ENCODE measurements around the gene PRPH2.
"Not testable (repeated sequence)": the region's sequence is repeated elsewhere in the genome, so short reads cannot be mapped to it uniquely, and the experiment has no call there.

PRPH2 gene

GRCh38 chr6:42748203-42748898, 26.0 kb upstream of the PRPH2 start:
- no peaks in the 10 kb centered on the region for H3K36me3 ChIP-seq (replicated peaks)
- no peak overlapping the region for H3K4me3 ChIP-seq
- in situ Hi-C loops (cut with MboI; ENCODE audit: low sequenced_read_pairs), result loop anchor here (25.0 kb wide), 1 partner anchor 139 kb away; the partner anchor contains the start of gene RPL7L1
- no peak for DNase-seq (ENCODE audit: low spot score in 2 of 2)
- H3K4me1 ChIP-seq, result peaks cover 18% of the 10 kb centered on the region
- H3K9me3 ChIP-seq, result no peaks in the 10 kb centered on the region
- no peaks in the 10 kb centered on the region for H3K27me3 ChIP-seq (ENCODE audit: low read depth)

- H3K4me3 ChIP-seq, result peak overlapping the region; percentile 96
- H3K36me3 ChIP-seq (replicated peaks), result no peaks in the 10 kb centered on the region
- in situ Hi-C loops (cut with MboI; ENCODE audit: low sequenced_read_pairs), result loop anchor here (25.0 kb wide), 1 partner anchor 141 kb away; the partner anchor contains the start of gene RPL7L1
- no peaks in the 10 kb centered on the region for H3K9me3 ChIP-seq
- H3K27me3 ChIP-seq (ENCODE audit: low read depth), result no peaks in the 10 kb centered on the region
- peak; percentile 94 to 95 for DNase-seq (ENCODE audit: low spot score in 2 of 2)
- H3K4me1 ChIP-seq, result peaks cover 18% of the 10 kb centered on the region
Observed at GRCh38 chr6:42746463-42747391, 24.3 kb upstream of the PRPH2 start.

- H3K9me3 ChIP-seq, result no peaks in the 10 kb centered on the region
- H3K4me3 ChIP-seq, result peak within 1 kb of the TSS; percentile 96
- DNase-seq (ENCODE audit: low spot score in 2 of 2), result peak; percentile 96 to 100
- no peaks in the 10 kb centered on the region for H3K36me3 ChIP-seq (replicated peaks)
- no peaks in the 10 kb centered on the region for H3K27me3 ChIP-seq (ENCODE audit: low read depth)
- in situ Hi-C loops (cut with MboI; ENCODE audit: low sequenced_read_pairs), result loop anchor here (25.0 kb wide), 1 partner anchor 141 kb away; the partner anchor contains the start of gene RPL7L1
- peaks cover 18% of the 10 kb centered on the region for H3K4me1 ChIP-seq
Observed at GRCh38 chr6:42745640-42746462, 23.5 kb upstream of the PRPH2 start, which contains the start of gene TBCC. Gene TBCC (minus strand): TSS chr6:42746103. CDS start chr6:42746073, 30 bp downstream.

- Histone ChIP-seq H3K36me3 (replicated peaks) (no peaks in the 10 kb centered on the region), H3K4me1 (peaks cover 18% of the 10 kb centered on the region), H3K4me3 (peak overlapping the region; percentile 96), H3K9me3 (no peaks in the 10 kb centered on the region), H3K27me3 (ENCODE audit: low read depth) (no peaks in the 10 kb centered on the region)
- peak in 1 of 2 experiments; percentile 28 for DNase-seq (ENCODE audit: low spot score in 2 of 2)
- in situ Hi-C loops (cut with MboI; ENCODE audit: low sequenced_read_pairs), result loop anchor here (25.0 kb wide), 1 partner anchor 142 kb away; the partner anchor contains the start of gene RPL7L1
Observed at GRCh38 chr6:42745083-42745639, 22.8 kb upstream of the PRPH2 start.

GRCh38 chr6:42744351-42744893, 22.0 kb upstream of the PRPH2 start:
- Histone ChIP-seq H3K4me3 (peak overlapping the region; percentile 96), H3K9me3 (no peaks in the 10 kb centered on the region), H3K27me3 (ENCODE audit: low read depth) (no peaks in the 10 kb centered on the region), H3K4me1 (peaks cover 18% of the 10 kb centered on the region), H3K36me3 (replicated peaks) (no peaks in the 10 kb centered on the region)
- in situ Hi-C loops (cut with MboI; ENCODE audit: low sequenced_read_pairs), result loop anchor here (25.0 kb wide), 1 partner anchor 143 kb away; the partner anchor contains the start of gene RPL7L1
- DNase-seq (ENCODE audit: low spot score in 2 of 2), result no peak

- in situ Hi-C loops (cut with MboI; ENCODE audit: low sequenced_read_pairs), result loop anchor here (25.0 kb wide), 1 partner anchor 145 kb away; the partner anchor contains the start of gene RPL7L1
- no peaks in the 10 kb centered on the region for H3K9me3 ChIP-seq
- no peaks in the 10 kb centered on the region for H3K27me3 ChIP-seq (ENCODE audit: low read depth)
- DNase-seq (ENCODE audit: low spot score in 2 of 2), result no peak
- H3K4me3 ChIP-seq, result no peak overlapping the region
- peaks cover 11% of the 10 kb centered on the region for H3K4me1 ChIP-seq
- no peaks in the 10 kb centered on the region for H3K36me3 ChIP-seq (replicated peaks)
Observed at GRCh38 chr6:42742116-42742894, 19.9 kb upstream of the PRPH2 start.

- no peaks in the 10 kb centered on the region for H3K9me3 ChIP-seq
- H3K36me3 ChIP-seq (replicated peaks), result no peaks in the 10 kb centered on the region
- H3K27me3 ChIP-seq (ENCODE audit: low read depth), result no peaks in the 10 kb centered on the region
- in situ Hi-C loops (cut with MboI; ENCODE audit: low sequenced_read_pairs), result loop anchor here (25.0 kb wide), 1 partner anchor 147 kb away; the partner anchor contains the start of gene RPL7L1
- DNase-seq (ENCODE audit: low spot score in 2 of 2), result no peak
- no peak overlapping the region for H3K4me3 ChIP-seq
- peaks cover 9% of the 10 kb centered on the region for H3K4me1 ChIP-seq
Observed at GRCh38 chr6:42740725-42741124, 18.3 kb upstream of the PRPH2 start.

GRCh38 chr6:42735976-42736375, 13.6 kb upstream of the PRPH2 start:
- Histone ChIP-seq H3K9me3 (no peaks in the 10 kb centered on the region; the same call in 1 of the 2 replicates), H3K4me1 (no peaks in the 10 kb centered on the region), H3K4me3 (no peak overlapping the region), H3K27me3 (ENCODE audit: low read depth) (no peaks in the 10 kb centered on the region), H3K36me3 (replicated peaks) (no peaks in the 10 kb centered on the region)
- in situ Hi-C loops (cut with MboI; ENCODE audit: low sequenced_read_pairs), result loop anchor here (25.0 kb wide), 1 partner anchor 151 kb away; the partner anchor contains the start of gene RPL7L1
- DNase-seq (ENCODE audit: low spot score in 2 of 2), result no peak

- not testable (repeated sequence) for H3K4me1 ChIP-seq; H3K36me3 ChIP-seq (replicated peaks); DNase-seq (ENCODE audit: low spot score in 2 of 2); H3K9me3 ChIP-seq; H3K4me3 ChIP-seq; H3K27me3 ChIP-seq (ENCODE audit: low read depth)
- in situ Hi-C loops (cut with MboI; ENCODE audit: low sequenced_read_pairs), result loop anchor here (25.0 kb wide), 1 partner anchor 153 kb away; the partner anchor contains the start of gene RPL7L1
Observed at GRCh38 chr6:42733867-42734481, 11.6 kb upstream of the PRPH2 start.

GRCh38 chr6:42729731-42730130, 7.3 kb upstream of the PRPH2 start:
- no peak for DNase-seq (ENCODE audit: low spot score in 2 of 2)
- in situ Hi-C loops (cut with MboI; ENCODE audit: low sequenced_read_pairs), result loop anchor here (25.0 kb wide), 1 partner anchor 158 kb away; the partner anchor contains the start of gene RPL7L1
- no peaks in the 10 kb centered on the region for H3K27me3 ChIP-seq (ENCODE audit: low read depth)
- H3K36me3 ChIP-seq (replicated peaks), result no peaks in the 10 kb centered on the region
- H3K9me3 ChIP-seq, result no peaks in the 10 kb centered on the region; the same call in 1 of the 2 replicates
- peaks cover 10% of the 10 kb centered on the region for H3K4me1 ChIP-seq
- no peak overlapping the region for H3K4me3 ChIP-seq

- Histone ChIP-seq H3K9me3 (no peaks in the 10 kb centered on the region; the same call in 1 of the 2 replicates), H3K36me3 (replicated peaks) (no peaks in the 10 kb centered on the region), H3K27me3 (ENCODE audit: low read depth) (no peaks in the 10 kb centered on the region), H3K4me1 (peaks cover 10% of the 10 kb centered on the region), H3K4me3 (no peak overlapping the region)
- in situ Hi-C loops (cut with MboI; ENCODE audit: low sequenced_read_pairs), result loop anchor here (25.0 kb wide), 1 partner anchor 160 kb away; the partner anchor contains the start of gene RPL7L1
- no peak for DNase-seq (ENCODE audit: low spot score in 2 of 2)
Observed at GRCh38 chr6:42727627-42728026, 5.2 kb upstream of the PRPH2 start.

Data from HAP-1 (cell line).